ENCODE data around the gene GRM4. TPM values are rescaled to one million over a fixed set of nuclear protein-coding genes. Genes with fewer than 3 reads are reported as not detected.

Gene GRM4
- total and polyA plus RNA-seq, 9 of the 15 experiments (the other 6 are each of a cell fraction or from before 2014, with no cell fraction given) = 0.18 TPM; not detected in 8

DNA sequence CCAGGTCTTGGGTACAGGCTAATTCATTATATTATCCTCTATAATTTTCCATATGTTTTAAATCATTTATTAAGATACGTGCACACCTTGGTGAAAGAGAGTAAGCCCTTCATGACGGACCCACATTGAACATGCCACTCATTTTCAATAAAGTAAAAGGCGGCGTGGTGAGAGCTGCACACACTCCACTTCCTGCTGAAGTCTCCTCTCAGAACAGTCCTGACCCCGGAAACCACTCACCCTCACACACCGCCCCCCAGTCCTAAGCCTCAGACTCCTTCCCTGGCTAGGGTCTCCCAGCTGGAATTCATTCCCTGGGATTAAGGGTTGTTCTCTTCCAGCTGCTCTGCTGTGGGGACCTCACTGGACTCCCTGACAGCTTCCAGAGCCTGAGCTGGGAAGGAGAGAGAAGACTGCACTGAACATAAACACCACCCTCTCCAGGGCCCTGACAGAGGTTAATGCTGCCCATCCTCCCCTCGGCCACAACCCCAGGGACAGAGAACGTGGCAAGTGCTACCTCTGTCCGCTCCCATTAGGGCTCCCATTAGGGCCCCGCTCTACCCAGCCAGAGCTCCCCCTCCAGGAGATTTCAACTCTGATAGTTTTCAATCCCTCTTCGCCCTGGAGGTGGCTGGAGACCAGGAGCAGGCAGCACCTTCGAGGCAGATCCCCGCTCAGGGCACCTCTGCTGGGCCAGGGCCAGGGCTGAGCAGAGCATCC lies 24.8 kb downstream of the GRM4 start:
- in situ Hi-C loops (cut with MboI) (no loop called here), intact Hi-C loops (cut with micrococcal nuclease) (no loop called here)
- H3K9me3 ChIP-seq (replicated peaks; ENCODE audit: control insufficient read depth, insufficient read depth, low read depth, low read length) = no peaks in the 10 kb centered on the region
- H4K20me1 ChIP-seq (replicated peaks; ENCODE audit: control insufficient read depth, insufficient read depth, low read length) = peaks cover 19% of the 10 kb centered on the region
- WGBS (ENCODE audit: insufficient coverage, low coverage, missing lambda C conversion rate) = 2% methylated on average over 13 of the region's 13 CpGs
- no peak for TF ChIP-seq HOXB6 (CRISPR knock-in tag; IDR thresholded peaks at IDR 0.05; ENCODE audit: borderline replicate concordance)
- no peak for TF ChIP-seq HMG20A (CRISPR knock-in tag; conservative IDR thresholded peaks at IDR 0.05)
- no peak for TF ChIP-seq NRF1 (conservative IDR thresholded peaks at IDR 0.05 in 1 of 2, IDR thresholded peaks at IDR 0.05 in 1 of 2)
- TF ChIP-seq, protein P1, sequence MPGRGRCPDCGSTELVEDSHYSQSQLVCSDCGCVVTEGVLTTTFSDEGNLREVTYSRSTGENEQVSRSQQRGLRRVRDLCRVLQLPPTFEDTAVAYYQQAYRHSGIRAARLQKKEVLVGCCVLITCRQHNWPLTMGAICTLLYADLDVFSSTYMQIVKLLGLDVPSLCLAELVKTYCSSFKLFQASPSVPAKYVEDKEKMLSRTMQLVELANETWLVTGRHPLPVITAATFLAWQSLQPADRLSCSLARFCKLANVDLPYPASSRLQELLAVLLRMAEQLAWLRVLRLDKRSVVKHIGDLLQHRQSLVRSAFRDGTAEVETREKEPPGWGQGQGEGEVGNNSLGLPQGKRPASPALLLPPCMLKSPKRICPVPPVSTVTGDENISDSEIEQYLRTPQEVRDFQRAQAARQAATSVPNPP (IDR thresholded peaks at IDR 0.05; ENCODE audit: borderline replicate concordance, insufficient read depth, insufficient read length) = no peak
- TF ChIP-seq SMARCE1 (IDR thresholded peaks at IDR 0.05) = no peak
- no peak for TF ChIP-seq ZC3H11A (IDR thresholded peaks at IDR 0.05; ENCODE audit: low read depth, low read length)
- TF ChIP-seq ZNF436 (CRISPR knock-in tag; IDR thresholded peaks at IDR 0.05) = no peak
- no peak for TF ChIP-seq SMAD2 (IDR thresholded peaks at IDR 0.05; ENCODE audit: low read depth, low read length)
- FAIRE-seq = no peak
- H3K4me3 ChIP-seq = no peak overlapping the region
- H3K4me2 ChIP-seq (ENCODE audit: insufficient read depth, low read length) = no peak overlapping the region
- no peaks in the 10 kb centered on the region for H3K36me3 ChIP-seq (ENCODE audit: control insufficient read depth, insufficient read depth, low read length)
- no peak for DNase-seq (ENCODE audit: extremely low read depth in 1 of 4, low spot score in 3 of 4)
- BruUV-seq (replicated peaks) = no TSS peak
- POLR2A ChIA-PET = no interaction called here
- no peaks in the 10 kb centered on the region for H3K9me1 ChIP-seq (ENCODE audit: control insufficient read depth, insufficient read depth, low read length)
- no peak overlapping the region for H2AFZ ChIP-seq (ENCODE audit: low read depth, low read length)
- H3K27ac ChIP-seq (ENCODE audit: extremely low read depth, low read depth, low read length) = no peak overlapping the region
- H3K27me3 ChIP-seq (ENCODE audit: control insufficient read depth in 2 of 2, insufficient read depth in 2 of 2, low read length in 2 of 2) = peaks cover 43 to 74% of the 10 kb centered on the region in 2 experiments
- H3K79me2 ChIP-seq (ENCODE audit: control insufficient read depth, insufficient read depth, low read length) = no peaks in the 10 kb centered on the region
- H3K4me1 ChIP-seq (replicated peaks in 1 of 2; ENCODE audit: control insufficient read depth in 2 of 2, insufficient read depth in 2 of 2, low read length in 2 of 2) = no peaks in the 10 kb centered on the region
- H3K9ac ChIP-seq (ENCODE audit: insufficient read depth in 1 of 2, low read depth in 2 of 2, low read length in 2 of 2) = no peak overlapping the region
- CTCF ChIA-PET (ENCODE audit: low intra/inter-chr PET ratio) = no interaction called here
- peak; percentile 38 for ATAC-seq
